Cardiac fibroblast (primary cell): ENCODE data around the gene PTK7.
A peak's percentile ranks its signal among the peaks of the same experiment; 100 is the strongest.
"Not testable (repeated sequence)": the region's sequence is repeated elsewhere in the genome, so short reads cannot be mapped to it uniquely, and the experiment has no call there.

Source experiments
- DNase-seq, 2 donors: peaks; one replicate each; pipeline versions ENCODE4 v3.0.0 to v3.0.0-alpha.2; 2010; ENCODE audit warnings: low read depth in 2 of 2
- H3K4me3 ChIP-seq, 2 donors: replicated peaks in 1 of 2; 1 replicate in 1 of 2; 2 replicates in 1 of 2; pipeline ENCODE4 v1.5.1; 2011; ENCODE audit warnings: low read depth in 2 of 2, low read length in 2 of 2, mild to moderate bottlenecking in 2 of 2, moderate library complexity in 1 of 2
- TF ChIP-seq, protein P1 (sequence below): IDR thresholded peaks from one replicate; pipeline ENCODE4 v1.5.1; 2011; ENCODE audit warnings: low read depth, mild to moderate bottlenecking, low read length, inconsistent platforms

Gene PTK7

DNA sequence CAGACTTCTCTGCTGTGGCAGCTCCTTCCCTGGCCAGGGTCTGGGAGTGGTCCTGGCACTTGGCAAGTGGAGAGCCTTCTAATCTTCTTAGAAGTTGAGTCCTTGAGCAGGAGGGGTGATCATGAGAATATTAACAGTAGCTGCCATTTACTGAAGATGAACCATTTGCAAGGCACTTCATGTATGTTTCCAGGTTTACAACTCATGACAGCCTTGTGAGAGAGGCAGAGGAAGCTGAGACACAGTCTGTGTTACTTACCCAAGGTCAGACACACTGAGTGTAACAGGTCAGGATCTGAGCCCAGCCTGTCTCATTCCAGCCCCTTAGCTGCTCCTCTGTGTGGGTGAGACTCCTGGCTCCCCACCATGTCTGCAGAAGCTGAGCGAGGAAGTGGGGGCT lies 49.4 kb downstream of the PTK7 start:
- TF ChIP-seq, protein P1, sequence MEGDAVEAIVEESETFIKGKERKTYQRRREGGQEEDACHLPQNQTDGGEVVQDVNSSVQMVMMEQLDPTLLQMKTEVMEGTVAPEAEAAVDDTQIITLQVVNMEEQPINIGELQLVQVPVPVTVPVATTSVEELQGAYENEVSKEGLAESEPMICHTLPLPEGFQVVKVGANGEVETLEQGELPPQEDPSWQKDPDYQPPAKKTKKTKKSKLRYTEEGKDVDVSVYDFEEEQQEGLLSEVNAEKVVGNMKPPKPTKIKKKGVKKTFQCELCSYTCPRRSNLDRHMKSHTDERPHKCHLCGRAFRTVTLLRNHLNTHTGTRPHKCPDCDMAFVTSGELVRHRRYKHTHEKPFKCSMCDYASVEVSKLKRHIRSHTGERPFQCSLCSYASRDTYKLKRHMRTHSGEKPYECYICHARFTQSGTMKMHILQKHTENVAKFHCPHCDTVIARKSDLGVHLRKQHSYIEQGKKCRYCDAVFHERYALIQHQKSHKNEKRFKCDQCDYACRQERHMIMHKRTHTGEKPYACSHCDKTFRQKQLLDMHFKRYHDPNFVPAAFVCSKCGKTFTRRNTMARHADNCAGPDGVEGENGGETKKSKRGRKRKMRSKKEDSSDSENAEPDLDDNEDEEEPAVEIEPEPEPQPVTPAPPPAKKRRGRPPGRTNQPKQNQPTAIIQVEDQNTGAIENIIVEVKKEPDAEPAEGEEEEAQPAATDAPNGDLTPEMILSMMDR: no peak
- peak in 1 of 2 donors; percentile 19 for DNase-seq
- H3K4me3 ChIP-seq: no peak overlapping the region

DNA sequence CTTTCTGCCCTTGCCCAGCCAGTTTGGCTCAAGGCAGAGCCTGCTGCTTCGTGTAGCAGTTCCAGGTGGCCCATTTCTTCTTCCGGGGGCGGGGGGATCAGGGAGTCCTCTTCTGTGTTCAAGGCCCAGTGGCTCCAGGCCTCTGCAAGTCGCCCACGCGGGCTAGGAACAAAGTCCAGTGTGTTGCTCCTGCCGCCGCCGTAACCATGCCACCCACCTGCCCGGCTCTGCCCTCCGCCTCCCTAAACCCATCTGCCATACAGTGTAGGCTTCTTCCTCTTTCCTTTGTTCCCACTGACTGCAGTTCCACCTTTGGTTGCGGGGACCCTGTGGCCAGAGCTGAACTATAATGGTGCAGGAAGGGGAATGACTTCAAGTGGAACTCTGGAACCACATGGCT lies 51.1 kb downstream of the PTK7 start:
- H3K4me3 ChIP-seq: no peak overlapping the region
- DNase-seq: no peak
- TF ChIP-seq, protein P1: no peak

DNA sequence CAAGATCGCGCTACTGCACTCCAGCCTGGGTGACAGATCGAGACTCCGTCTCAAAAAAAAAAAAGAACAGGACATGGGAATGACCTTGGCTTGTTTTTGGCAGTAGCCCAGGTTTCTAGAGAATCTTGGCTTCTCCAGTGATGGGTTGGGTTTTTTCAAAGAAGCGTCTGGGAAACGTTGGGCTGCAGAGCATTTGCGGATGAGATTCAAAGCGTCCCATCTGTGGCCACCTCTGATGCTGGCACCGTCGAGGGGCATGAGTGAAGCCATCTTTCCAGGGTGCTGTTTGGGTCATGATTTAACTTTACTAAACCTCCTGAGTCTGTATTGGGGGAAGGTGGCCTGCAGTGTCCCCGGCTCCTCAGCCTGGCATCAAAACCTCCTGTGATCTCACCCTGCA lies 51.8 kb downstream of the PTK7 start:
- TF ChIP-seq, protein P1: no peak
- DNase-seq: peak; percentile 32 to 75
- H3K4me3 ChIP-seq: no peak overlapping the region

DNA sequence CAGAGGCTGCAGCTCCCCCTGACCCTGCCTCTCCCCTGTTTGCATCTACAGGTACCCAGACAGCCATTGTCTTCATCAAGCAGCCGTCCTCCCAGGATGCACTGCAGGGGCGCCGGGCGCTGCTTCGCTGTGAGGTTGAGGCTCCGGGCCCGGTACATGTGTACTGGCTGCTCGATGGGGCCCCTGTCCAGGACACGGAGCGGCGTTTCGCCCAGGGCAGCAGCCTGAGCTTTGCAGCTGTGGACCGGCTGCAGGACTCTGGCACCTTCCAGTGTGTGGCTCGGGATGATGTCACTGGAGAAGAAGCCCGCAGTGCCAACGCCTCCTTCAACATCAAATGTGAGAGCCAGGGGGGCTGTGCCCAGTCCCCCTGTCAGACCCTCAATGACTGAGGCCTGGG lies 52.8 kb downstream of the PTK7 start:
- no peak overlapping the region for H3K4me3 ChIP-seq
- TF ChIP-seq, protein P1: no peak
- DNase-seq: no peak

DNA sequence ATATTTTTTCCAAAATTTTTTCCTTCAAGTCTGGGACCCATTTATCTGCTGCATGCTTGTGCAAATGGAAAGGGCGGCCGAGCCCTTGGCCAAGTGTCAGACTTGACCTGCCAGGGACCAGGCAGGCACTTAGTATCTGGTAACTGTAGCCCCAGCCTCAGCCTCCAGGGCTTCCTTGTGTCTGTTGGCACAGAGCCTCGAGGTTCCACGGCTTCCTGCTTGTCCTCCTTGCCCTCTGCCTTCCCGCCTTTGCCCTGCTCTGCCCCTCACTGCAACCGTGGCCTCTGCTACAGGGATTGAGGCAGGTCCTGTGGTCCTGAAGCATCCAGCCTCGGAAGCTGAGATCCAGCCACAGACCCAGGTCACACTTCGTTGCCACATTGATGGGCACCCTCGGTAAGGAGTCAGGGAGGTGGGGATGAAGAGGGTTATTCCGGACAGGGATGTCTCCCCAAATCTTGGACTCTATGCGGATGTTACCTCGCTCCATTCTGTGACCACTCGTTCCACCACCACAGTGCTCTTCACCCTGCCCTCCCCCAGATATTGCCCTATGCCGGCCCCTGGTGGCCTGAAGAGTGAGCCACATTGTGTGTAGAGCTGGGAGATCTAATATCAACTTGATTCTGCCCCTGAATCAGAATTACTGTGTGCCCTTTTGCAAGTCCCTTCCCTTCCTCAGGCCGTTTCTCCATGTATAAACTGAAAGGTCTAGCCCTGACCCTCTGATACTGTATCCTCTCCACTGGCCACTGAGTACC lies 53.5 kb downstream of the PTK7 start:
- peak; percentile 60 to 64 for DNase-seq
- no peak overlapping the region for H3K4me3 ChIP-seq
- TF ChIP-seq, protein P1: peak; percentile 78

DNA sequence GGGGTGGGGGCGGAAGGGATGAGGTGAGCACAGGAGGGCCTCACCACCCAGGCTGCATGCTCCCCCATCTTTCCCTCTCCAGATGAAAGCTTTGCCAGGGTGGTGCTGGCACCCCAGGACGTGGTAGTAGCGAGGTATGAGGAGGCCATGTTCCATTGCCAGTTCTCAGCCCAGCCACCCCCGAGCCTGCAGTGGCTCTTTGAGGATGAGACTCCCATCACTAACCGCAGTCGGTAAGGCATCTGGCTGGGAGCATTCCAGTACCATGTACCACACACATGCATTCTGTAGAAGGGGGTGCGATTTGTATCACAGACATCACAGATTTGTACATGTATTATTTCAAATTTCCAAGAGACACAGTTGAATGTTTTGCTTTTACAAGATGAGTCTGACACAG lies 54.3 kb downstream of the PTK7 start:
- H3K4me3 ChIP-seq: no peak overlapping the region
- DNase-seq: no peak

DNA sequence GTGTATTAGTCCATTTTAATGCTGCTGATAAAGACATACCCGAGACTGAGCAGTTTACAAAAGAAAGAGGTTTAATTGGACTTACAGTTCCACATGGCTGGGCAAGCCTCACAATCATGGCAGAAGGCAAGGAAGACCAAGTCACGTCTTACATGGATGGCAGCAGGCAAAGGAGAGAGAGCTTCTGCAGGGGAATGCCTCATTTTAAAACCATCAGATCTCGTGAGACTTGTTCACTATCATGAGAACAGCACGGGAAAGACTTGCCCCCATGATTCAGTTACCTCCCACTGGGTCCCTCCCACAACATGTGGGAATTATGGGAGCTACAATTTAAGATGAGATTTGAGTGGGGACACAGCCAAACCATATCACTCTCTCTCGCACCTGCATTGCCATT lies 55.3 kb downstream of the PTK7 start:
- not testable (repeated sequence) for DNase-seq, H3K4me3 ChIP-seq

More for the DNA sequence above, 54.3 kb downstream of the PTK7 start:
- TF ChIP-seq, protein P1: no peak
